ENCODE data around the gene EHMT1. TPM values are rescaled to one million over a fixed set of nuclear protein-coding genes. Genes with fewer than 3 reads are reported as not detected.

The EHMT1 gene
- total and polyA plus RNA-seq, 2 of the 13 experiments (the other 11 are each of a cell fraction or from before 2014, with no cell fraction given) = 23.0 to 27.1 TPM

DNA sequence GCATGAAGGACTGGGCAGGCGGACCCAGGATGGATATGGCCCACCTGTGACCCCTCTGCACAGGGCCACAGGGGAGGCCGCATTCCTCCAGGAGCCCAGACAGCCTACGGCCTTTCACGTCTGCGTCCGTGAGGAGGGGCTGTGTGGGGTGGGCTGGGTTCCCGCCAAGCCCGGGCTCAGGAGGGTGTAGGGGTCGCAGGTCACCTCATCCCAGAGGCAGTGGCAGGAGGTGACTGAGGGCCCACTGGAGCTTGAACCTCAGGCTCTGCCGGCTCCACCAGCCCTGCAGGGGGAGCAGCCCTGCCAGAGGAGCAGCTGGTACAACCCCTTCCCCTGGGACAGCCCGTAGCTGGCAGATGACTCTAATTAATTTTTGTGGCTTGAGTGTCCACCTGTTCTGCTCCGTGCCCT, 218.0 kb downstream of the EHMT1 start:
- WGBS (ENCODE audit: low lambda C conversion rate) = 87% methylated on average over 3 of the region's 12 CpGs
- Histone ChIP-seq H3K27ac (ENCODE audit: extremely low read length, insufficient read depth, low read length) (no peak overlapping the region), H3K9me3 (ENCODE audit: low read length) (no peaks in the 10 kb centered on the region), H3K4me2 (ENCODE audit: low read depth, low read length) (no peak overlapping the region), H3K9ac (ENCODE audit: insufficient read depth, low read depth, low read length) (no peak overlapping the region), H3K4me3 (replicated peaks in 1 of 3; ENCODE audit: insufficient read depth in 1 of 3, low read depth in 2 of 3, low read length in 3 of 3) (no peak overlapping the region), H4K20me1 (ENCODE audit: insufficient read depth, low read length) (no peaks in the 10 kb centered on the region), H3K4me1 (ENCODE audit: insufficient read depth, low read length) (no peaks in the 10 kb centered on the region), H2AFZ (ENCODE audit: low read length) (no peak overlapping the region), H3K27me3 (ENCODE audit: control insufficient read depth in 1 of 2, insufficient read depth in 2 of 2, low read length in 2 of 2) (no peaks in the 10 kb centered on the region), H3K36me3 (replicated peaks in 1 of 2; ENCODE audit: control insufficient read depth in 1 of 2, insufficient read depth in 2 of 2, low read length in 2 of 2) (peaks cover 4 to 33% of the 10 kb centered on the region in 2 experiments; a peak in 3 of 5 replicates), H3K79me2 (ENCODE audit: insufficient read depth, low read length) (no peaks in the 10 kb centered on the region)
- DNase-seq (ENCODE audit: low spot score) (no peak), FAIRE-seq (no peak), ATAC-seq (peak; percentile 54)
- intact Hi-C loops (cut with micrococcal nuclease; ENCODE audit: unreplicated experiment) = no loop called here
- TF ChIP-seq, protein P1, sequence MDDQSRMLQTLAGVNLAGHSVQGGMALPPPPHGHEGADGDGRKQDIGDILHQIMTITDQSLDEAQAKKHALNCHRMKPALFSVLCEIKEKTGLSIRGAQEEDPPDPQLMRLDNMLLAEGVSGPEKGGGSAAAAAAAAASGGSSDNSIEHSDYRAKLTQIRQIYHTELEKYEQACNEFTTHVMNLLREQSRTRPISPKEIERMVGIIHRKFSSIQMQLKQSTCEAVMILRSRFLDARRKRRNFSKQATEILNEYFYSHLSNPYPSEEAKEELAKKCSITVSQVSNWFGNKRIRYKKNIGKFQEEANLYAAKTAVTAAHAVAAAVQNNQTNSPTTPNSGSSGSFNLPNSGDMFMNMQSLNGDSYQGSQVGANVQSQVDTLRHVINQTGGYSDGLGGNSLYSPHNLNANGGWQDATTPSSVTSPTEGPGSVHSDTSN (CRISPR knock-in tag; IDR thresholded peaks at IDR 0.05; ENCODE audit: borderline replicate concordance) = no peak
- TF ChIP-seq RFXAP (CRISPR knock-in tag; IDR thresholded peaks at IDR 0.05; ENCODE audit: borderline replicate concordance) (no peak), HNF4G (IDR thresholded peaks at IDR 0.05; ENCODE audit: borderline replicate concordance, low read depth, low read length) (no peak), HNF4G (CRISPR knock-in tag; IDR thresholded peaks at IDR 0.05; ENCODE audit: borderline replicate concordance, low read depth) (no peak), CSRNP1 (CRISPR knock-in tag; IDR thresholded peaks at IDR 0.05) (no peak), BCLAF1 (IDR thresholded peaks at IDR 0.05) (no peak), ZNF615 (CRISPR knock-in tag; IDR thresholded peaks at IDR 0.05; ENCODE audit: borderline replicate concordance) (no peak), TEAD2 (CRISPR knock-in tag; IDR thresholded peaks at IDR 0.05) (no peak), REXO4 (CRISPR knock-in tag; IDR thresholded peaks at IDR 0.05; ENCODE audit: borderline replicate concordance) (no peak), MTF2 (CRISPR knock-in tag; IDR thresholded peaks at IDR 0.05; ENCODE audit: borderline replicate concordance) (no peak), FIP1L1 (IDR thresholded peaks at IDR 0.05; ENCODE audit: borderline replicate concordance, insufficient read depth, low read depth, low read length) (no peak), FOXC1 (CRISPR knock-in tag; IDR thresholded peaks at IDR 0.05; ENCODE audit: borderline replicate concordance) (no peak), ZNF451 (CRISPR knock-in tag; IDR thresholded peaks at IDR 0.05) (no peak), ZNF749 (CRISPR knock-in tag; IDR thresholded peaks at IDR 0.05; ENCODE audit: borderline replicate concordance) (no peak), CENPBD1 (CRISPR knock-in tag; IDR thresholded peaks at IDR 0.05; ENCODE audit: borderline replicate concordance, low read depth) (no peak), MED8 (CRISPR knock-in tag; IDR thresholded peaks at IDR 0.05; ENCODE audit: insufficient replicate concordance) (no peak), SIX4 (CRISPR knock-in tag; IDR thresholded peaks at IDR 0.05) (no peak)
- TF ChIP-seq, protein P2, sequence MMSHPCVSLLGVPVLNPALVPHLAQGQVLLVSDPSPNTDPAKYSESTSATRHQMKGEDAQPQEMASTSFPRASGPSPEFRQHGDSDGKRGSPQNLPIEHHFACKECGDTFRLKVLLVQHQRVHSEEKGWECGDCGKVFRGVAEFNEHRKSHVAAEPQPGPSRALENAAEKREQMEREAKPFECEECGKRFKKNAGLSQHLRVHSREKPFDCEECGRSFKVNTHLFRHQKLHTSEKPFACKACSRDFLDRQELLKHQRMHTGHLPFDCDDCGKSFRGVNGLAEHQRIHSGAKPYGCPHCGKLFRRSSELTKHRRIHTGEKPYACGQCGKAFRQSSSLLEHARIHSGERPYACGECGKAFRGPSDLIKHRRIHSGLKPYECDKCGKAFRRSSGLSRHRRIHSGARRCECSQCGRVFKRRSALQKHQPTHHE (CRISPR knock-in tag; IDR thresholded peaks at IDR 0.05; ENCODE audit: borderline replicate concordance) = no peak
- BruUV-seq (replicated peaks) = no TSS peak
- CTCF ChIA-PET (ENCODE audit: low intra/inter-chr PET ratio, low total read pairs) = no interaction called here
- in situ Hi-C loops (cut with HindIII; ENCODE audit: extremely low pct_ligation_motif_present, low pct_unique_long_range_greater_than_20kb) = no loop called here
- POLR2A ChIA-PET = no interaction called here

All from HepG2 (cell line).